Right renal pelvis (tissue), 4 donors: ENCODE measurements around the gene NUMB. TPM values are rescaled to one million over a fixed set of nuclear protein-coding genes. Genes with fewer than 3 reads are reported as not detected.
A peak's percentile ranks its signal among the peaks of the same experiment; 100 is the strongest.

Source experiments
- DNase-seq, 4 donors: peaks; one replicate each; pipeline ENCODE4 v3.0.0-alpha.2; 2013; ENCODE audit warnings: low read depth in 4 of 4, low spot score in 3 of 4, missing footprints in 1 of 4
- polyA plus RNA-seq, 4 donors: library from polyadenylated mRNA; unstranded; fragments of 120-200 nt; gene quantifications; one replicate each; pipeline ENCODE4 v1.2.1, GENCODE V29; 2013; ENCODE audit not compliant: insufficient read length in 4 of 4

NUMB gene
- polyA plus RNA-seq, 4 donors: 76.7 to 99.4 (median 81.0) TPM

GRCh38 chr14:73466861-73467260 lies 8.5 kb upstream of the NUMB start:
- no peak for DNase-seq

- DNase-seq: no peak
Observed at GRCh38 chr14:73465823-73466532, 7.6 kb upstream of the NUMB start.

GRCh38 chr14:73463411-73463810 lies 5.1 kb upstream of the NUMB start:
- DNase-seq: no peak

GRCh38 chr14:73462815-73463214 lies 4.5 kb upstream of the NUMB start:
- DNase-seq: no peak

DNA sequence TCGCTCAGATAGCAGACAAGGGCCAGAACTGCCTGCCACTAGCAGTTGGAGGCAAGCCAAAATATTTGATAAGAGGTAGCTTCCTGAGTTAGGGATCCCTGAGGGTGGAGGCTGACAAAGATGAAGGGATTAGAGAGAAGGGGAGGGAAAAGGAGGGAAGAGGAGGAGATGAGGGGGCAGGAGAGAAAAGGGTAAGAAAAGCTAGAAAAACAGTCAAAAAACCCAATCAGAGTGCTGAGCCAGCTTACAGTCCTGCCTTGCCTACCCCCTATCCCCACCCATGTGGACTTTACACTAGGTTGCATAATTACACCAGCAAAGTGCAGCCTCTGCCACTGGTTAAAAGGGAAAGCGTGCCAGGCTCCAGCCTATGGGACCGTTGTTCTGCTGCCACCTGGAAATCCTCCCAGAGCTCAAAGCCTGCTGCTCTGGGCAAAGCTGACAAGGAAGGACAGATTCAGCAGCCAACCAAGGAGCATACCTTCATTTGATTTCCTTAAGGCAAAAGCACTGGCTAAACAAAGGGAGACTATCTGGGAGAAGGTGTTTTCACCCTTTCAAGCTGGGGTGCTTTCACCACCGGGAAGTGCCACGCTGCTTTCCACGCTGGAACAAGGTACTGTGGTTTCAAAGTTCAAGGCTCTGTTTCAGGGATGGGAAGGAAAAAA lies 3.8 kb upstream of the NUMB start:
- peak in 1 of 4 donors; percentile 20 for DNase-seq

- no peak for DNase-seq
Observed at GRCh38 chr14:73461478-73462047, 3.2 kb upstream of the NUMB start.

DNA sequence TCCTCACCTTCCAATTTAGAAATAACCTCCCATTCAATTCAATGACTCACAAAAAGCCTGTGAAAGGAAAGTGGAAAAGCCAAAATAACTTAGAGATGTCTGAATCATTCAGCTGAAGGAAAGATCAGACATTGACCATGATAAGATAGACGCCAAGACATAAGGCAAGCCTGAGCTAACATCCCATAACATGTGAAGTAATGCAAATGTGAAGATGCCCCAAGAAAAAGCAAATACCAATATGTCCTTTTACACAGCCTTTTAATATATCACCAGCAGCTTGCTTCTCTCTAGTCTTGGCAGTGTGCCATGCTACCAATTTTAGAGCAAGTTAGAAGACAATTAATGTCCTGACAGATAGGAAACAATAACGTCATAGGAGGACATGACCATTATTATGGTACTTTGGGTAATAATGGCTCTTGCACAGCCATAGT lies 2.4 kb upstream of the NUMB start:
- DNase-seq: no peak

- DNase-seq: no peak
Observed at GRCh38 chr14:73459959-73460358, 1.6 kb upstream of the NUMB start.

GRCh38 chr14:73457924-73458182 lies 493 bp downstream of the NUMB start:
- no peak for DNase-seq

DNA sequence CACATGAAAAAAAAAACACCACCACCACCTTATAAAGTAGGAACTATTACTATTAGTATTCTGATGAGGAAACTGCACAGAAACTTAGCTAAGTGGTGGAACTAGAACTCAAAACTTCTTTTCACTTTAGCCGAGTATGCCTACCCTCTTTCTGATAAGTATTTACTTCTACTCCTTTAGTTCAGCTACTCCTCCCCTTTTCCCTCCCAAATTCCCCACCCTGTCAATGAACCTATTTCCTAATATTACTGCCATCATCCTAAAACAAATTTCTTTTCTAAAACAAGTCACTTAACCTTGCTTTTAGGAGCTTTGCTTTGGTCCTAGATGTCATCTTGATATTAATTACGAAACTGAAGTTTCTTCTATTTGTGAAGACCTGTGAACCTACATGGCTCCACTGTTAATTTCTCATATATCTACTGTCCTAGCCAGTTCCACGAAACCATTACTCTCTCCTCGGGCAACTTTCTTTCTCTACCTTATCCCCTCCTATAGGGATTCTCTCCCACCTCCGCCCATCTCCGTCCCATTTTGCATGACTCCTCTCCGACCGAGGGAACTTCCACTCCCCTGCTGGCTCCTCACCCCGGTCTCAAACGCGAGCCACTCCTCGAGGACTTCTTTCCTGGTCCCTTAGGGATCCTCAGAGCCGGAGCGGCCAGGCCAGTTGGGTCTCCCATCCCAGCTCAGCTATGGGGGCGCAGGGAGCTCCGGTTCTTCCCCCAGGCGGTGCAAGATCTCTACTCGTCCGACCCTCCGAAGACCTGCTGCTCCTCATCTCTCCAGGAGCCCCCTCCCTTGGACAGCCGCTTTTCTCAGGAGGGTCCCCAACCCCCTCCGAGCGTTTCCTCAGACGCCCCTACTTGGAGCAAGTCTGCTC lies 1.1 kb downstream of the NUMB start:
- no peak for DNase-seq

GRCh38 chr14:73455294-73455693 lies 3.1 kb downstream of the NUMB start:
- no peak for DNase-seq

DNA sequence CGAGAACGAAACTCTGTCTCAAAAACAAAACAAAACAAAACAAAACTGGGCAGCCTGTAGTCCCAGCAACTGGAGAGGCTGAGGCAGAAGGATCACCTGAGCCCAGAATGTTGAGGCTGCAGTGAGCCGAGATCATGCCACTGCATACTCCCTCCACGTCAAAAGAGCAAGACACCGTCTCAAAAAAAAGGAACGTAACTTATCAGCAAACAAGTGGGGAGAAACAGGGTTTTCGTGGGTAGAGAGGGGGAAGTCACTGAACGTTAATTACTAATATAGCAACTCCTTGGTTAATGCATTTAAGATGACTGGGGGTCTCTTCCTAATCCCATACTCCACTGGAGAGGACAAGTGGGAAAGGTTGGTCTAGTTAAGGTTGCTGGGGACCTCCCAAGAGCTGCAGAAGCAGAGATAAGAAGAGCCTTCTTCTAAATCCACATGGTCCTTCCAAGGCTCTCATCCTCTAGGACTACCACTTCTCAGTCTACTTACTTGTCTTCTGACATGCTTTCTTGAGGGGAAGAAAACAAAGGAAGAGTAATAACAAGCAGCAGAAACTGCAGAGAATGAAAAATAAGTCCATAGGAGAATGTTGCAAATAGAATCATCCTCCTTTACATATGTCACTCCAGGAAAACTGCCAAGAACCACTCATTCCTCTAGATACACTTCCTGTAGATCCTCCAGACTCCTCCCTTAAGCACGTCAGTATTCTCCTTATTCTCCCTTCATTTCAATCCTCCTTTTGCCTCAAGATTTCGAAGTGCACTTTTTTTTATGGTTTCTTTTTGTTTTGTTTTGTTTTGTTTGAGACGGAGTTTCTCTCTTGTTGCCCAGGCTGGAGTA lies 5.8 kb downstream of the NUMB start:
- DNase-seq: no peak

- no peak for DNase-seq
Observed at GRCh38 chr14:73443758-73444157, 14.6 kb downstream of the NUMB start.

GRCh38 chr14:73441286-73441685 lies 17.1 kb downstream of the NUMB start:
- no peak for DNase-seq

GRCh38 chr14:73438993-73439392 lies 19.4 kb downstream of the NUMB start:
- no peak for DNase-seq

GRCh38 chr14:73437206-73437605 lies 21.1 kb downstream of the NUMB start:
- DNase-seq: no peak

- no peak for DNase-seq
Observed at GRCh38 chr14:73432124-73432523, 26.2 kb downstream of the NUMB start.

- peak in 1 of 4 donors; percentile 13 for DNase-seq
Observed at GRCh38 chr14:73428353-73428824, 30.0 kb downstream of the NUMB start.

GRCh38 chr14:73427516-73428264 lies 30.7 kb downstream of the NUMB start:
- no peak for DNase-seq

DNA sequence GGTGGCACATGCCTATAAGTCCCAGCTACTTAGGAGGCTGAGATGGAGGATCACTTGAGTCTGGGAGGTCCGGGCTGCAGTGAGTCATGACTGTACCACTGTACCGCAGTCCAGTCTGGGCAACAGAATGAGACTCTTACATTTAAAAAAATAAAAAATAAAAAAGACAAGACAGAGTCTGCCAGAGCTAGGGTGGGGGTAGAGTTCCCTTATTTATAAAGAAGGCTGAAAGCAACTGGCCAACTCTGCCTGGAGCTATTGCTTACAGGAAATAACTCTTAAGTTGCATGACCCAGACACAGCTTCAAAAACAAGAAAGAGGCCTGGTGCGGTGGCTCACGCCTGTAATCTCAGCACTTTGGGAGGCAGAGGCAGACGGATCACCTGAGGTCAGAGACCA lies 31.5 kb downstream of the NUMB start:
- no peak for DNase-seq
